Middle frontal gyrus (tissue), 1 donor: Measurements from ENCODE around the gene GNAQ.
"Not testable (repeated sequence)": the region's sequence is repeated elsewhere in the genome, so short reads cannot be mapped to it uniquely, and the experiment has no call there.

Source experiments
- DNase-seq: peaks from one replicate; pipeline ENCODE4 v3.0.0-alpha.2; 2015; ENCODE audit warnings: low spot score; ENCODE audit errors: extremely low spot score

Gene GNAQ

DNA sequence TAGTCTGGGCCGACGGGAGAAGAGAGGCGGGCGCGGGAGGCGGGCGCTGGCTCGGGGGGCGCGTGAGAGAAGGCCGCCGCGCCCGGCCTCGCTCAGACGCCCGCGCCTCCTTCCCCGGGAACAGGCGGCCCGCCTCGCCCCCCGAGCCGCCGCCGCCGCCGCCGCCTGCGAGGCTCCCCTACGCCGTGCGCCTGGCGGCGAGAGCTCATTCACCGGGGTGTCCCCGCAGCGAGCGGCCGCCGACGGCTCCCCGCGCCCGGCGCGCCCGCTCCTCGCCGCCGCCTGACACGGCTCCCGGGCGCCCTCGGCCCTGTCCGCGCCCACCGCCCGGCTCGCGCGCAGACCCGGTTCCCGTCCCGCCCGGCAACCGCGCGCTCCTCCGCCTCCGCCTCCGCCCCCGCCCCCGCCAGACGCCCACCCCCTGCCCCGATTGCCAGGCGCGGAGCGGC lies at the start of gene GNAQ:
GNAQ (minus strand) TSS at position 368 of the 449 bp plus-strand sequence. CDS start 576 bp downstream, outside the sequence.
- no peak for DNase-seq

DNA sequence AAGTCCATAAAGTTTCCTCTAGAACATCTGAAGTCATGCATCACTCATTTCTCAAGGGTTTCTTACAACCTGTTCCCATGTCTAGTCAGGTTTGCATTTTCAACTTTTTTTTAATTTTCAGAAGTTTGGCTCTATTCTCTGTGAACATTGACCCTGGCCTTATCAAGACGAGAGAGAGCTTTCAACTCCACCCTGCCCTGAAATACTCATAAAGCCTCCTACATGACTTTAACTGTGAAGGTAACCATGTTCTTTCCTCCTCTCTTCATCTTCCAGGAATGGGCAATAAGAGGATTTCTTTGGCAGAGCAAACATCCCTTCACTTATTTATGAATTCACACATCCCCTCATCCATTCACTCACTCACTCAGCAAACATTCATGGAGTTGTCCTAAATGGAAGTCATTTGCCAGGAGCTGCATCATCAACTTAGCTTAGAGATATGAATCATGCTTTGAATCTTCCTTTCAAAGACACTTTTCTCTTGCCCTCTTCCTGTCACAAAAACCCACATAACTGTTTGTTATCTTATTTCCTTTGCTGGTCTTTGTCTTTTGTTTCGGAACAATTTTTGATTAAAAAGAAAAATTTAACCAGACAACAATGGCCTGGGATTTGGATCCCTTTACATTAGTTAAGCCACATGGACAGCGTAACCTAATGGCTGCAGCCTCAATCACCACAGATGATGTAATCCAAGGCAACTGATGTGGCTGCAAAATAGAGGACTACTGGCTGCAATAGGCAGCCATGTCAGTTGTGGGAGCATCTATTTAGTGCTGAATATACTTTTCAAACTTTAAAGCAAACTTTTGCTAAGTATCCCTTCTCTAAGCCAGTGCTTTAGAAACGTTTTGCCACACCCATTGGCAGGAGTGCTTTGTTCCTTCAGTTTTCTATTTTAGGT lies 43.0 kb upstream of the GNAQ start:
- no peak for DNase-seq

DNA sequence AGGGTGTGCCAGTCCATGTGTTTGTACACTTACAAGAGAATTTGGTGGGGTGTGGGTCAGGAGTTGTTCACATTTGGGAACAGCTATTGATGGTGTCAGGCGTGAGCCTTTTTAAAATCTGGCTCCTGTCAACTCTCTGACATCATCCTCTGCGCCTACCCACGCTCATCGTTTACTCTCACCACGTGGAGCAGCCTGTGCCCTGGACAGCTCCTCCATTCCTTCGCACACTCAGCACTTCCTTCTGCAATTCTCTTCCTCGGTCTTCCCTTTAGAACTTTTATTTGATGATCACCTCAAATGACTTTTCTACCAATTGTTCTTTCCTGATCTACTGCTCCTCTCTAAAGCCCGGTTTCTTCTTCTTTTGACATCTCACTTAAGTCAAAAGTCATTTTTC lies 42.1 kb upstream of the GNAQ start:
- DNase-seq = no peak

DNA sequence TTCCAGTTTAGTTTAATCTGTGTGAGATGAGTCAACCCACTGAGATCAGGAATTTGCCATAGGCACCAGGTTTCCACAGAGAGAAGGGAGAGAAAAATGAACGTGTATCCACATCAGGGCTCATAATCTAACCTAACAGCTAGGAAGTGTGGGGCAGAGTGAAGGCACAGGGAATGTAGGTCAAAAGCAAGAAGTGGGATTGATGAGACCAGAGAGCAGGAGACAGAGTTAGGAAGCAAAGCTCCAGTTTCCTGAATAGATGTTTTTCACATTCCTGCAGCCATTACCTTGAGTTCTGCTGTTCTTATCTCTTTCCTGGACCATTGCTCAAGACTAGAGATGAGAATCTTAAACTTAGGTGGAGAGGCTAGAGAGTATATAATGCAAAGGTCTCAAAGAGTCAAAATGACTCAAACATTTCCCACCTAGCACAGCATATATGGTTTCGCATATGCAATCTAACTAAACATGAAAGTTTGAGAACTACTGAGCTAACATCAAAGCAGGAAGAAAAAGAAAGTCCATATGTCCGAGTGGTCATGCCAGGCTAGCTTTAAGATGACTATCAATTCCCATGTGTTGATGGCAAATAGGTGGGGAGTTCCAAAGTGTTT lies 41.1 kb upstream of the GNAQ start:
- DNase-seq = no peak

DNA sequence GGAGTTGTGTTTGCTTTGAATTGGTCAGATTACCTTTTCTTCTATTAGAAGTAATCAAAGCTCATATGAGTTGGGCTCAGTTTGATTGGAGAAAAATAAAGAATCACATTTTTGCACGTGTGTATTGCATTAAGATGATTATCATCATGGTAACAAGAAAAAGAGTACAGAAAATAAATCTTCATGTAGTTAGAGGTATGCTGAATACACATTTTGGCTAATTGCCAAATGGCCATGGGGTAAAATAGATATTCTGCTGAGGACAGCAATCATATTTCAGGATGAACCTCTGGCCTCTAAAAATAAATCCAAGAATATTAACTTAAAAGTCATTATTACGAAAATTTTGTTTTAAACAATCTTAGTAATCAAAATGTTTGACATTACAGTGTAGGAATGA lies 38.9 kb upstream of the GNAQ start:
- DNase-seq = no peak

DNA sequence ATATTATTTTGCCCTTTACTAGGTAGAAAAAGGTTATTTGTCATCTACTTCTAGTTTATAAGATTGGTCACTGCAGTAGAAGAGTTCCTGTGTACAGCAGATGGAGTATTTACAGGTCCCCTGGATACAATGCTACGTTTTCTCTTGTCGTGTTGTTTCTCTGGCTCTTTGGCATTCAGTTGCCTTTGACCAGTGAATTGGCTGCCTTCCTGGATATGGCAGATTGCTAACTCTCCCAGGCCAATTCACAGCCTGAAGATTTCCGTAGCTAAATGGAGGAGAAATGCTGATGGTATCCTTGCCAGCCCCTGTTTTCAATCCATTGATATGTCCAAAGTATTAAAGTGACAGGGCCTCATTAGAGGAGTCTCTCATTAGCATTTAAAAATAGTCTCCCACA lies 32.5 kb upstream of the GNAQ start:
- DNase-seq = peak; percentile 12

DNA sequence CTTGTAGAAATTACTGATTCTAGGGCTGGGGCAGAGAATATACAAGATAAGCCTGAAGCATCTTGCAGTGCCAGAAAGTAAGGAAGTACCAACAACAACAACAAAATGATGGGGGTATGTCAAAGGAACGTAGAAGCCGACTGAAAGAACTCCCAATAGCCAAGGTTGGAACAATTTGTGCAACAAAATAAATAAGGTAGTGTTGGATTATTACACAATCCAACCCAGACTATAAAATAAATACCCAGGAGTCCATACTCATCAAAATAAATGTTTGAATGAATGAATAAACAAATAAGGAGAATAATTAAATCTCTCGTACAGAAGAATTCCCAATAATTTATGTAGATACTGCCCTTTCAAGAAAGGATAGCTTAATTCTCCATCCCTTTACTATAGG lies 31.1 kb upstream of the GNAQ start:
- DNase-seq = no peak

DNA sequence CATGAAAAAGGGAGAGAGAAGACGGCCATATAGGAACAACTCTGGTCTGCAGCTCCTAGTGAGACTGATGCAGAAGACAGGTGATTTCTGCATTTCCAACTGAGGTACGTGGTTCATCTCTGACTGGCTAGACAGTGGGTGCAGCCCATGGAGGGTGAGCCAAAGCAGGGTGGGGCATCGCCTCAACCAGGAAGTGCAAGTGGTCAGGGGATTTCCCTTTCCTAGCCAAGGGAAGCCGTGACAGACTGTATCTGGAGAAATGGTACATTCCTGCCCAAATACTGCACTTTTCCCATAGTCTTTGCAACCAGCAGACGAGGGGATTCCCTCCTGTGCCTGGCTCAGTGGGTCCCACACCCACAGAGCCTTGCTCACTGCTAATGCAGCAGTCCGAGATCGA lies 22.6 kb upstream of the GNAQ start:
- not testable (repeated sequence) for DNase-seq

DNA sequence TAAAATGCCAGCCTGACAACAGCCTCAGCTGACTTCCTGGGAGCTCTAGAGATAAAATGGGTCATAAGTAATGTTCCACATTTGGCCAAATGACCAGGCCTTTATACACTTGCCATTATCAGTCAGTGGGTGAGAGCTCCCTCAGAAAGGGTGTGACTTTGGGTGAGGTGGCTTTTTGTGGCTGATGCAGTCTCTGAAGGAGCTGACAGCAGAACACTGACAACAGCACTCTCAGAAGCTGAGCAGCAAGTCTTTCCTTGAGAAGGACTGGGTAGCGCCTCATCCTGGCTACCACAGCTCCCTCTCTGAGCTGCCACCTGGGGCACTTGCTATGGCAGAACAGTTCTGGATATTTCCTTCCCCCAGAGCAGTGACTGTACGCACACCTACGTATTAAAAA lies 22.0 kb upstream of the GNAQ start:
- no peak for DNase-seq

DNA sequence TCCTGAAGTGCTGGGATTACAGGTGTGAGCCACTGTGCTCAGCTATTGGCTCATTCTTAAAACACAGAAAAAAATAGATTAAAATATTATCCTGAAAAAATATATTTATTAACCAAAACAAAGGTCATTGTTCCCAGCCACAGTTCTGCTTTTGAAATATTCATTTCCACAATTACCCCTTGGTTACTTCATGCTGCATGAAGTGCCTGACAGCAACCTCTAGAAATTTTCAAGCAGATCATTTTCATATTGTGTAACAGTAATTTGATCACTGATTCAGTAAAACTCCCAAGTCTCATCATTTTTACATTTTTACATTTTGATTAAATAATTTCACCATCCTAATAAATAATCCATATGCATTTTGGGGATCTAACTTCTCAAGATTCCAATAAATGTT lies 18.8 kb upstream of the GNAQ start:
- no peak for DNase-seq

DNA sequence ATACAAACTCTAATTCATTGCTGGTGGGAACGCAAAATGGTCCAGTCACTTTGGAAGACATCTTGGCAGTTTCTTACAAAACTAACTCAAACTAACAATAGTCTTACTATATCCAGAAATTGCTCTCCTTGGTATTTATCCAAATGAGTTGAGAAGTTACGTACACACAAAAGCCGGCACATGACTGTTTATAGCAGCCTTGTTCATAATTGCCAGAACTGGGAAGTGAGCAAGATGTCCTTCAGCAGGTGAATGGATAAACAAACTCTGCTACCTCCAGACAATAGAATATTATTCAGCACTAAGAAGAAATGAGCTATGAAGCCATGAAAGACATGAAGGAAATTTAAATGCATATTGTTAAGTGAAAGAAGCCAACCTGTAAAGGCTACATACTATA lies 17.9 kb upstream of the GNAQ start:
- DNase-seq = no peak

DNA sequence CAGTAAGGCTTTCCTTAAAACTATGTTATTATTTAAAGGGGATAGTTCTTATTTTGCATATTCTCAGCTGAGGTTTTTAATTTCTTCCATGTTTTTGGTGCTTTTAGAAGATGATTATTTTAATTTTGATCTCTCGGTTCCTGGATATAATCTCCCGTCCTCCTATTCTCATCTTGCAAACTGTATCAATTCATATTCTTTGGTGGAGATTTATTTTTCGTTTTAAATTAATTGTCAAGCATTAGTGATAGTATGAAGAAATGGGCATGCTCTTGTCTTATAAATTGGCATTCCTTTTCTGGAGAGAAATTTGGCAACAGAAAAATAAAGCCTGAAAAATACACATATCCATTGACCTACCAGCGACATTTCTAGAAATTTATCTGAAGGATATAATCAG lies 15.5 kb upstream of the GNAQ start:
- no peak for DNase-seq

DNA sequence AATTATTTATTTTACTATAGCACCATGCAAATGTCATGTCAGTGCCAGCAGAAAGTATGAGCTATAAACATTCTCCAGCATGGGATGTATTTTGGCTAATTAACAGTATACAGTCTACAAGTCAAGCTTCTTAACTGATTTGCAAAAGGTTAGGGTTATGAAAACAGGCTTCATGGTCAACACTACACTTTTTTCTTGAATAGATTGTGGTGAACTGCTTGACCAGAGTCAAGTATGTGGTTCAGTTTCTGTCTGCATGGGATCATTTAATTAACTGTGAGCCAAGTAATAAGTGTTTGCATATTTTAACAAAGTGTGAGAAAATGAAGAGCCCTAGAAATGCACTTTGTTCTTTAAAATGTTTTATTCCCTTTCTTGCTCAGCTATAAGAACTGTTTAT lies 14.5 kb upstream of the GNAQ start:
- no peak for DNase-seq

DNA sequence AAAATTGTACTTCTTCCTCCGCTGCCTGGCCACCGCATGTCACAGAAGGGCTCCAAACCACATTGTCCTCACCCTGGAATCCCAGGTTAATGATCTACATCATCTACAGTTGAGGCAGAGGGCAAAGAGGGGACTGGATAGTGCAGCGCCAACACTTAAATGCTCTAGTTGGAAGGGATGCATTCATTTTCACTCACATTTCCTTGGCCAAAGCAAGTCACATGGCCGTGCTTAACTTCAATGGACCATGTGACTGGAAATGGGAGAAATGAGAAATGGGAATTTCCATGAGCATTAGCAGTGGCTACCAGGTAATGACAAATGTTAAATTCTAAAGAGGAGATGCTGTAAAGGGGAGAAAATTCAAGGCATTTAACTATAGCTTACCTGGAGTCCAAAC lies 13.3 kb upstream of the GNAQ start:
- no peak for DNase-seq

DNA sequence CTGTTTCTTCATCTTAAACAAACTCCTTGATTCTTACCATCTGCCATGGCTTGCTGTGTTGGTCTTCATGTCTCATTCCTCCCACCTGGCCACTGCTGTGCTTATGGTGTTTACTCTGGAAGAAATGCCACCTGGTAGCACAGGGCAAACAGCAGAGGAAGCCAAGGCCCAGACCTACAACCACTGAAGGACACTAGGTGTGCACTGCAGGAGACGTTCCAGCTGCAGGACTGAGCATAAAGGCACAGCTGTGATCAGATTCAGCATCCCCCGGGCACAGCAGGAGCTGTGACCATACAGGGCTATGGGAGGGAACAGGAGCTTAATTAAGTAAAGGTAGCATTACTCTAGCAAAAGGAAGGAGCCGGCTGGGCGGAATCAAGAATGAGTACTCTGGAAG lies 12.6 kb upstream of the GNAQ start:
- DNase-seq = no peak

DNA sequence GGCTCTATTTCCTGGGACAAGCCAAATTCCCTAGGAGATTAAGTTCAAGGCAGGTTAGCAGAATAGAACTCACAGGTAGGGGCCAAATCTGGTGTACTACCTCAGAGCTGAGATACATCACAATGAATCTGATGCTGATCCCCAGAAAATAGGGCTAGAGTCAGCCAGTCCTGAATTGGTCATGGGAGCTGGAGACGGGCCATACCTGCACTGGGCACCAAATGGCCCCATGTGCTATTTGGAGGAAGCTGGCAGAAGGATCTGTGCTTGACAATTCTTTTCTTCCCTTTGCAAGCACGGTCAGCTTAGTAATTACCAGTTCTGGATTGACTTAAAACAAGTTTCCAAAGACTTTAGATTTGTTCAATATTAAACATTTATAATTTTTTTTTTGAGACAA lies 10.4 kb upstream of the GNAQ start:
- no peak for DNase-seq

DNA sequence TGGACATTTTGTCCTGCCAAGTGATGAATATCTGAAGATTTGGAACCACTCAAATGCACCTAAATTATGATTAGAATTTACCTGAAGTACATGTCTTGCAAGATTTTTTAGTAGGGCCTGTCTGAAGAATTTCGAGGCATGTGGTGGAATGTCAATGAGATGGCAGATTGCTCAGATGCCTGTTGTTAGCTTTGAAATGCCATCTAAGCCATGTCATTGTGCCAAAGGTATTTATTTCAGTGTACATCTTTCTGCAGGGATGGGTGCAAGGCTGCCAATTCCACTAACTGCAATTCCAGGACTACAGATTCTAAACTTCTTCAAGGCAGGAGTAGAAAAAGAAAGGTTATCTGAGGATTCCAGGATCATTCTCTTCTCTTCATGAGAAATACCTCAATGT lies 9.1 kb upstream of the GNAQ start:
- no peak for DNase-seq

DNA sequence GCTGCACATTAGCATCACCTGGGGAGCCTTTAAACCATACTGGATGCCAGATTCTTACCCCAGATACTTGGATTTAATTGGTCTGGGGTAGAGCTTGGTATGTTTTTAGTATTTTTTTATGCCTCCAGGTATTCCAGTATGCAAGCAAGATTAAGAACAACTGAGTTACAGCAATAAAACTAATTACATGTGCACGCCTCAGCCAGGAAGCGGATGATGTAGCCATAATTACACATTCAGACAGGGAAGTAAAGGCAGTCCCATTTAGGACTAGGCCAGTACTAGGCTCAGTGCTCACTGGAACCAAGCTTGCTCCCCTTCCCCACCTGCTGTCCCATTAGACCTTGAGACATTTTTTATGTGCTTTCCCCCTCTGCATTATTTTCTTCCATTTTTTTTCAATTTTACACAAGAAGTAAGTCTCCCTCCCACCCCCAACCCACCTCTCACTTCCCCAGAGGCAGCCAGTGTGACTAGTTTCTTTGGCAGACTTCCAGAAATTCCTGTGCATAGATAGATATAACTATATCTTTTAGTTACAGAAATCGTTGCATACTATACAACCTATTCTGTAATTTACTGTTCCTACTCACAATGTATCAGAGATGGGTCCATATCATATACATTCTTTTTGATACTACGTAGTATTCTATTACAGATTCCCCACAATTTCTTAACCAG lies 7.1 kb upstream of the GNAQ start:
- DNase-seq = no peak

DNA sequence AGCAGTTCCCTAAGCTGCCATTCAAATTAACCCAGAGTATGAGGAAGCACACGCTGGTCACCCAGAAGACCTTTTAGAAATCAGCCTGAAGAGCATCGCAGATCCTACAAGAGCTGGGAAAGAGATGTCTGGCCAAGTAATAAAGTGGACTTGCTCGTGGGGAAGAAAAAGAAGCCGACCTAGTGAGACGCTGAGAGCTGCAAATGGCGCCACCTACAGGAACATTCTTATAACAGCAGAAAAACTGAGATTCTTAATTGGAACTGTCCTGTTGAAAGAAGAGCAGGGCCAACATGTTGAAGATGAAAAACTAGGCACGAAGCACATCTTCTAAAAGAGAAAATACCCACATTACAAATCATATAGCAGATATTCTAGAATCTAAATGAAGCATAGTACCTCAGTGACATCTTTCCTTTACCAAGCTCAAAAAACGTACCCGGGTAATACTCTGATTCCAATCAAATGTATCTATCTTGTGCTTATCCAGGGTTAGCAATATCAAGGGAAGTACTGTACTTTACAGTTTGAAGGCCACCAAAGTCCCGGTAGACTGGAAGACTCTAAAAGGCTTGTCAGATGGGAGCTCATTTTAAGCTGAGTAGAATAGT lies 3.9 kb upstream of the GNAQ start:
- DNase-seq = peak; percentile 72

DNA sequence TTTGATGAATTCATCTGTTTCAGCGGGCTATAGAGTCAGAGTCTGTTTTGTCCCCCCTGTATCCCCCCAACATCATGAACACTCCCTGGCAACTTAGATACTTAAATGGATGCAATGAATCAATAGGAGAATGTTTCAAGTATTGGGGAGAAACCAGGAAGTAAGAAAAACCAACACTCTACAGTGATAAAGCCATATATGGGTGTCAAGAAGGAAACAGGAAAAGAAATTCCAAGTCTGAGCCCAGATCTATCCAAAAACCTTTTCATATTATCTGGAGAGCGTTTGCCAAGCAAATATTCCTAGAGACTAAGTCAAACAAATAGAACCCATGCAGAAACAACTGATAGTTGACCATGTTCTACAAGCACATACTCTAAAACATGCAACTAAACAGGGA lies 2.3 kb upstream of the GNAQ start:
- no peak for DNase-seq

DNA sequence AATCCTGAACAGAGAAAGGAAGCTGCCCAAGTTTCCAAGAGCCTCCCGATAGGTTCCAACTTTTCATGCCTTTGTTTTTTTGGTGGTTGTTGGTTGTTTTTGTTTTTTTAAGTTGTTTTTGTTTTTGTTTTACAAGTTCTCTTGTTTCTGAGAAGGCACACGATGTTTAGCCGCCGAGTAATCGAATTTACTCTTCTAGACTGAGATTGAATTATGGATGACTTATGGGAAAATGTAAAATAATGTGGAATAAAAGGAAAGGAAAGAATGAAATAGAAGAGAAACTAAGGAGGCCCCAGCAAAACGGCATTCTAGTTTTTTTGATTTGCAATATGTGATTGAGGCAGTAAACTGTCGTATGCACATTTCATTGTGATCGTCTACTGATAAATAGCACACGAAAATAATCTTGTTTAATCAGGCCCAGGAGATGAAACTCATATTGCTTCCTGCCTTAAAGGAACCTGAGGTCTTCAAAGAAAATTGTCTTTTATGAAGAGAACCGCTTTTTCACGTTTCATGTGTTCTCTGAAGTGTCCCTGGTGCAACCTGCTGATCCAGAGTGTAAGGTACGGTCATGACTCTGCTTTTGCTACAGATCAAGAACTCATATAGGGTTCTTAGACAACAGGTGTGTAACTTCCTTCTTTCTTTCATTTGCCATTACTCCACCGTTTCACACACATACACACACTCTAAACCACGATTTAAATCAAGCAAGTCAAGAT lies 1.3 kb upstream of the GNAQ start:
- DNase-seq = no peak
